Upper lobe of left lung (tissue), 4 donors: ENCODE measurements around the gene KRTAP5-11.
"Not testable (repeated sequence)": the region's sequence is repeated elsewhere in the genome, so short reads cannot be mapped to it uniquely, and the experiment has no call there.

Source experiments
- CTCF ChIP-seq, 6 experiments: fragments of 450-650 bp in 4 of 6; fragments of 200-600 bp in 2 of 6; sonication (generic) in 2 of 6; IDR thresholded peaks; one replicate each; pipeline ENCODE4 v1.5.1; 2016 to 2019; ENCODE audit warnings: antibody characterized with exemption in 6 of 6
- EP300 ChIP-seq, 4 donors: sonication (generic); formaldehyde crosslinking; IDR thresholded peaks; one replicate each; pipeline ENCODE4 v1.5.1; 2017; ENCODE audit warnings: antibody characterized with exemption in 4 of 4, control low read depth in 2 of 4
- POLR2A ChIP-seq, 4 donors: fragments of 450-650 bp; IDR thresholded peaks; one replicate each; pipeline ENCODE4 v1.5.1; 2016 to 2017; ENCODE audit warnings: antibody characterized with exemption in 4 of 4, mild to moderate bottlenecking in 2 of 4

- not testable (repeated sequence) for TF ChIP-seq CTCF, POLR2A, EP300 (IDR thresholded peaks at IDR 0.05)
Measured at GRCh38 chr11:71630071-71630470, 47.4 kb upstream of the KRTAP5-11 start.
